Effector memory CD8-positive, alpha-beta T cell (primary cell): Measurements from ENCODE around the gene RARRES1.

Experiments used
- ATAC-seq: fragments of 150-1000 bp; cut with Tn5 transposase; replicated peaks from 2 replicates; pipeline ENCODE4 v1.10.0; 2021; ENCODE audit warnings: mild to moderate bottlenecking, moderate library complexity
- DNase-seq, 3 experiments: peaks; one replicate each; pipeline ENCODE4 v3.0.0; 2021
- H3K27ac Mint-ChIP-seq, 2 donors: one replicate each; pipeline ENCODE4 v1.8.0; 2022; ENCODE audit warnings: mild to moderate bottlenecking in 2 of 2, mixed read lengths in 2 of 2, moderate library complexity in 2 of 2
- H3K27me3 Mint-ChIP-seq, 2 donors: one replicate each; pipeline ENCODE4 v1.8.0; 2022; ENCODE audit warnings: mixed read lengths in 2 of 2
- H3K36me3 Mint-ChIP-seq: one replicate; pipeline ENCODE4 v1.8.0; 2022; ENCODE audit warnings: mild to moderate bottlenecking, moderate library complexity, mixed read lengths; ENCODE audit not compliant: insufficient read depth
- H3K4me1 Mint-ChIP-seq, 2 donors: one replicate each; pipeline ENCODE4 v1.8.0; 2022; ENCODE audit warnings: low read depth in 2 of 2, mixed read lengths in 2 of 2
- H3K4me3 Mint-ChIP-seq, 2 donors: one replicate each; pipeline ENCODE4 v1.8.0; 2022; ENCODE audit warnings: mild to moderate bottlenecking in 2 of 2, mixed read lengths in 2 of 2, moderate library complexity in 2 of 2
- H3K9me3 Mint-ChIP-seq, 2 donors: one replicate each; pipeline ENCODE4 v1.8.0; 2022; ENCODE audit warnings: mixed read lengths in 2 of 2

The RARRES1 gene

GRCh38 chr3:158770741-158771350 lies 38.6 kb upstream of the RARRES1 start:
- H3K4me1 Mint-ChIP-seq = peaks cover 0 to 3% of the 10 kb centered on the region in 2 donors
- DNase-seq (no peak), ATAC-seq (no peak)
- H3K9me3 Mint-ChIP-seq = no peaks in the 10 kb centered on the region
- no peak overlapping the region for H3K4me3 Mint-ChIP-seq
- no peaks in the 10 kb centered on the region for H3K27me3 Mint-ChIP-seq
- peaks cover 2% of the 10 kb centered on the region for H3K36me3 Mint-ChIP-seq
- H3K27ac Mint-ChIP-seq = no peak overlapping the region

DNA sequence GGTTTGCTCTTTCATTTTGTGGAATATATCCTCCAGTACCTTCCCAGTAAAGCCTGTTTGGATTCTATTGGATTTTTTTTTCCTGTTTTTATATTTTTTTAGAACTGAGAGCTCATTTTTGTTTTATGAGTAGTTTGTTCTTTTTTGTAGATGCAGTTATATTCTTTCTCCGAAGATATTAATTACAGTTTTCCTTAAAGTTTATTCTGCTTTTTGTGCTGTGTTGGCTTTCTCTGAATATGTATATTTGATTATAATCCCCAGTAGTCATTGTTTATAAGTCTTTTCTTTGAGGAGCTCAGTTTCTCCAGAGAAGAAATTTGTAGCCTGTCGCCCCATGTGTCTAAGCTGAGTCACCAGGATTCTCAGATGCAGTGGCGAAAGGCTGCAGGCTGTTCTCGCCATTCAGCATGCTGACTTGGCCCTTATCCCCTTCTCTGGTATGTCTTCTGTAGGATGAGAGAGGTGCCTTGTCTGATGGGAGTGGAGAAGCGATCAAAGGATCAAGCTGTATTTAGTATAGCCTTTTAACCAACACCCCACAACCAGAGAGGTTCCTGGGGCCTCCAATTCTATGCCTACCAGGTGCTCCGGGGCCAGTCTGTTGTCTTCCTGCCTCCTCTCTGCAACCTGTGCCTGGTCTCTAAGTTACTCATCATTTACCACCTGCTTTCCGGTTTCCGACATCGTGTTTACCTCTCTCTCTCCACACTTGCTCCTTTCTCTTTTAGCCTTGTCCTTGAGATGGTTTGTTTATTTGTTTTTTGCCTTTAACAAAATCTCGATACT lies 37.9 kb upstream of the RARRES1 start:
- no peaks in the 10 kb centered on the region for H3K27me3 Mint-ChIP-seq
- no peak for DNase-seq
- H3K27ac Mint-ChIP-seq = no peak overlapping the region
- H3K36me3 Mint-ChIP-seq = peaks cover 2% of the 10 kb centered on the region
- ATAC-seq = no peak
- no peak overlapping the region for H3K4me3 Mint-ChIP-seq
- H3K9me3 Mint-ChIP-seq = no peaks in the 10 kb centered on the region
- H3K4me1 Mint-ChIP-seq = no peaks in the 10 kb centered on the region

- Mint-ChIP-seq H3K27me3 (no peaks in the 10 kb centered on the region), H3K4me3 (no peak overlapping the region), H3K9me3 (no peaks in the 10 kb centered on the region), H3K27ac (no peak overlapping the region), H3K36me3 (no peaks in the 10 kb centered on the region), H3K4me1 (no peaks in the 10 kb centered on the region)
- no peak for ATAC-seq
- DNase-seq = no peak
Observed at GRCh38 chr3:158769549-158769948, 37.3 kb upstream of the RARRES1 start.

DNA sequence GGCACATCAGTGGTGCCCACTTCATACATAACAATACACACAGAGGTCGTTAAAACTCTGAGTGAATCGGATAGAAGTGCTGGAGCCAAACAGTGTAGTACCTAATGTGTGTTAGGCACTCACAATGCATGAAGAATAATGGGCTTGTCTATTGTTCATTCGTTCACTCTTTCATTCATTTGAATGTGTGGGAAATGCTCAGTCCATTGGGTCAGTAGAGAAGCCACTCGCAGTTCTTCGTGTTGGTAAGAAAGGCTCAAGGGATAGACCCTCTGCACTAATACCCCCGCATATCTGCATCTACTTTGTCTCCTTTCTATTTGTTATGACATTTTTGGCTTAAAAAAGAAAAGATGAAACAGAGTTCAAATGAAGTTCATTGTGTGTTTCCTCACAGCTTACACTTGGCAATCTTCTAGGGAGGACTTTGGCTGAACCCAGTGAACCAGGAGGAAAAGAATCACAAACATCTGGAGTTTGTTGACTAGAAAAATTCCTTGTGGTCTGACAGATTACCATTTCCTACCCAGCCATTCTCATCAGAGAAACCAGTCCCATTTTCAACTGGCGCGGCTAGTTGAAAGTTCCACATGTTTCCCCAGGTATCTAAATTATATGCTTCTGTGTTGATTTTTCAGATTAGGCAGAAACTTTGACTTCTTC lies 36.8 kb upstream of the RARRES1 start:
- Mint-ChIP-seq H3K9me3 (no peaks in the 10 kb centered on the region), H3K27ac (no peak overlapping the region), H3K4me1 (no peaks in the 10 kb centered on the region), H3K36me3 (no peaks in the 10 kb centered on the region), H3K4me3 (no peak overlapping the region), H3K27me3 (no peaks in the 10 kb centered on the region)
- no peak for ATAC-seq
- DNase-seq = no peak

DNA sequence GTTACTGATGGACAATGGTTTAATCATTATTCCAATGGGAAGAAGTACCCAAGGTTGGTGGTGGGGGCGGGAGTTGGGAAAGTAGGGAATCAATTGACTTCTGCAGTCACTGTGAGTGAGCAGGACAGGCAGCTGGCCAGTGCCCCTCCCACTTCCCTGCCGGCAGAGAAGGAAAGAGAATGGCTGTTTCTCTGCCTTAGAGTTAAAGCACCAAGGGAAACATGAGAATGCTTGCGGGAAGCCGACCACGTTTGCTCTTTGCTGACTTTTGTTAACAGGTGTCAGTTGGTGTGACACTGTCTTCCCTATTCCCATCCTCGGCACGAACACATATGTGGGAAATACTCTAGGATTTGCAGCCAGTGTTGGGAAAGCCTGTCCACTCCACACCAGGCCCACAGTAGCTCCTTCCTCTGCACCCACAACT lies 36.1 kb upstream of the RARRES1 start:
- Mint-ChIP-seq H3K9me3 (no peaks in the 10 kb centered on the region), H3K27me3 (no peaks in the 10 kb centered on the region), H3K4me1 (no peaks in the 10 kb centered on the region), H3K27ac (no peak overlapping the region), H3K36me3 (no peaks in the 10 kb centered on the region), H3K4me3 (no peak overlapping the region)
- no peak for ATAC-seq
- DNase-seq = no peak

DNA sequence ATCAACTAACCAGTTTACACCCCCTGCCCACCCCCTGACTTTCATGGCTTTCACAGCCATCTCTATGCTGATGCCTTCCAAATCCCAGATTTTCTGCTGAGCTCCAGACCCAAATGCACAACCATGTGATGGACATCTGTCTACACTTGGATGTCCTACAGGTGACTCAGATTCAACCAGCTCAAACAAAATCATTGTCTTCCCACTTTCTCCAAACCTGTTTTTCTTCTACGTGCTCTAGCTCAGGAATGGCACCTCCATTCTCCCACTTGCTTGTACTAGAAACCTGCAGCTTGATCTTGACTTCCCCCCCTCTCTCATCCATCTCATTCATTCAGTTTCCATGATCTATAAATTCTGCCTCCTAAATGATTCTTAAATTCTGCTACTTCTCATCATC lies 34.1 kb upstream of the RARRES1 start:
- H3K4me1 Mint-ChIP-seq = no peaks in the 10 kb centered on the region
- H3K4me3 Mint-ChIP-seq = no peak overlapping the region
- no peak overlapping the region for H3K27ac Mint-ChIP-seq
- H3K27me3 Mint-ChIP-seq = no peaks in the 10 kb centered on the region
- no peak for DNase-seq
- H3K9me3 Mint-ChIP-seq = no peaks in the 10 kb centered on the region
- no peak for ATAC-seq
- no peaks in the 10 kb centered on the region for H3K36me3 Mint-ChIP-seq

GRCh38 chr3:158765518-158766205 lies 33.4 kb upstream of the RARRES1 start:
- Mint-ChIP-seq H3K4me1 (no peaks in the 10 kb centered on the region), H3K36me3 (no peaks in the 10 kb centered on the region)
- DNase-seq = no peak

DNA sequence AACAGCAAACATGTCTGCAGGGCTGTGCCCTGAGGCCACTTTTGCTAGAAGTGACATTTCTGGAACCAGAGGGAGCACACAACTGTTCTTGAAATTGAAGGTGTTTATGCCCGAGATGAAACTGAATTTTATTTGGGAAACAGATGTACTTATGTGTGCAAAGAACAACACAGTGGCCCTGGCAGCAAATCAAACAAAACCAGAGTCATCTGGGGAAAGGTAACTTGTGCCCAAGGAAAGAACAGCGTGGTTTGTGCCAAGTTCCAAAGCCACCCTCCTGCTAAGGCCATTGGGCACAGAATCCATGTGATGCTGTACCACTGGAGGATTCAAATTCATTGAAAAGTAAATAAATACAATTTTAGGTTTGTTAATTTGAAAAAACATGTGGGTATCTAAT lies 31.2 kb upstream of the RARRES1 start:
- Mint-ChIP-seq H3K36me3 (peaks cover 3% of the 10 kb centered on the region), H3K9me3 (no peaks in the 10 kb centered on the region), H3K27ac (no peak overlapping the region), H3K4me3 (no peak overlapping the region), H3K27me3 (no peaks in the 10 kb centered on the region), H3K4me1 (no peaks in the 10 kb centered on the region)
- DNase-seq (no peak), ATAC-seq (no peak)

More at GRCh38 chr3:158765518-158766205, 33.4 kb upstream of the RARRES1 start:
- Mint-ChIP-seq H3K4me3 (no peak overlapping the region), H3K27me3 (no peaks in the 10 kb centered on the region), H3K9me3 (no peaks in the 10 kb centered on the region), H3K27ac (no peak overlapping the region)
- ATAC-seq = no peak

GRCh38 chr3:158762701-158763100 lies 30.4 kb upstream of the RARRES1 start:
- no peak for DNase-seq
- H3K36me3 Mint-ChIP-seq = peaks cover 3% of the 10 kb centered on the region

GRCh38 chr3:158761350-158761749 lies 29.1 kb upstream of the RARRES1 start:
- no peaks in the 10 kb centered on the region for H3K9me3 Mint-ChIP-seq
- no peak for ATAC-seq

More at GRCh38 chr3:158762701-158763100, 30.4 kb upstream of the RARRES1 start:
- Mint-ChIP-seq H3K4me1 (no peaks in the 10 kb centered on the region), H3K9me3 (no peaks in the 10 kb centered on the region), H3K27ac (no peak overlapping the region), H3K27me3 (no peaks in the 10 kb centered on the region), H3K4me3 (no peak overlapping the region)
- ATAC-seq = no peak

DNA sequence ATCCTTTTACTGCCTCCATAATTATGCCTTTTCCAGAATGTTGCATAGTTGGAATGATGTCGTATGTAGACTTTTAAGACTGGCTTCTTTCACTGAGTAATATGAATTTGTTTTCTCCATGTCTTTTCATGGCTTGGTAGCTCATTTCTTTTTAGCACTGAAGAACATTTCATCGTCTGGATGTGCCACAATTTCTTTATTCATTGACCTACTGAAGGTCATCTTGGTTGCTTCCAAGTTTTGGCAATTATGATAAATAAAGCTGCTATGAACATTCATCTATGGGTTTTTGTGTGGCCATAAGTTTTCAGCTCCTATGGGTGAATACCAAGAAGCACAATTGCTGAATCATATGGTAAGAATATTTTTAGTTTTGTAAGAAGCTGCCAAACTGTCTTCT lies 23.2 kb upstream of the RARRES1 start:
- H3K4me3 Mint-ChIP-seq = no peak overlapping the region
- DNase-seq (no peak), ATAC-seq (no peak)
- no peaks in the 10 kb centered on the region for H3K4me1 Mint-ChIP-seq
- H3K36me3 Mint-ChIP-seq = peaks cover 3% of the 10 kb centered on the region
- H3K27me3 Mint-ChIP-seq = no peaks in the 10 kb centered on the region
- H3K9me3 Mint-ChIP-seq = no peaks in the 10 kb centered on the region
- no peak overlapping the region for H3K27ac Mint-ChIP-seq

More at GRCh38 chr3:158761350-158761749, 29.1 kb upstream of the RARRES1 start:
- Mint-ChIP-seq H3K27me3 (no peaks in the 10 kb centered on the region), H3K4me1 (no peaks in the 10 kb centered on the region), H3K36me3 (peaks cover 3% of the 10 kb centered on the region), H3K4me3 (no peak overlapping the region), H3K27ac (no peak overlapping the region)
- DNase-seq = no peak

DNA sequence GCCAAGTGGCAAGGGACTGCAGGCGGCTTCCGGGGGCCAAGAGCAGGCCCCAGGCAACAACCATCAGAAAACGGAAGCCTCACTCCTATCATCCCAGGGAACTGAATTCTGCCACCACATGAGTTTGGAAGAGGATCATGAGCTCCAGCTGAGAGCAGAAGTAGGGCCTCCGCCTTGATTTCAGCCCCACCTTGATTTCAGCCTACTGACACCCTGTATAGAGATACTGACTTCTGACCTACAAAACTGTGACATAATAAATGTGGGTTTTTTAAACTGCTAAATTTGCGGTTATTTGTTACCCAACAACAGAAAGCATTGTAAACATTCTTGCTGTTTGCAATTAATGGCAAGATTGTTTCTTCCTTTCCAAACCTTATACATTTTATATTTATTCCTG lies 21.6 kb upstream of the RARRES1 start:
- DNase-seq (no peak), ATAC-seq (no peak)
- H3K4me3 Mint-ChIP-seq = no peak overlapping the region
- no peaks in the 10 kb centered on the region for H3K4me1 Mint-ChIP-seq
- H3K36me3 Mint-ChIP-seq = no peaks in the 10 kb centered on the region
- H3K27ac Mint-ChIP-seq = no peak overlapping the region
- no peaks in the 10 kb centered on the region for H3K27me3 Mint-ChIP-seq
- H3K9me3 Mint-ChIP-seq = no peaks in the 10 kb centered on the region

- Mint-ChIP-seq H3K4me3 (no peak overlapping the region), H3K4me1 (no peaks in the 10 kb centered on the region), H3K27me3 (no peaks in the 10 kb centered on the region), H3K9me3 (no peaks in the 10 kb centered on the region), H3K36me3 (no peaks in the 10 kb centered on the region), H3K27ac (no peak overlapping the region)
- DNase-seq (no peak), ATAC-seq (no peak)
Observed at GRCh38 chr3:158751316-158751715, 19.1 kb upstream of the RARRES1 start.
